ENCODE measurements around the gene TMEM9.

DNA sequence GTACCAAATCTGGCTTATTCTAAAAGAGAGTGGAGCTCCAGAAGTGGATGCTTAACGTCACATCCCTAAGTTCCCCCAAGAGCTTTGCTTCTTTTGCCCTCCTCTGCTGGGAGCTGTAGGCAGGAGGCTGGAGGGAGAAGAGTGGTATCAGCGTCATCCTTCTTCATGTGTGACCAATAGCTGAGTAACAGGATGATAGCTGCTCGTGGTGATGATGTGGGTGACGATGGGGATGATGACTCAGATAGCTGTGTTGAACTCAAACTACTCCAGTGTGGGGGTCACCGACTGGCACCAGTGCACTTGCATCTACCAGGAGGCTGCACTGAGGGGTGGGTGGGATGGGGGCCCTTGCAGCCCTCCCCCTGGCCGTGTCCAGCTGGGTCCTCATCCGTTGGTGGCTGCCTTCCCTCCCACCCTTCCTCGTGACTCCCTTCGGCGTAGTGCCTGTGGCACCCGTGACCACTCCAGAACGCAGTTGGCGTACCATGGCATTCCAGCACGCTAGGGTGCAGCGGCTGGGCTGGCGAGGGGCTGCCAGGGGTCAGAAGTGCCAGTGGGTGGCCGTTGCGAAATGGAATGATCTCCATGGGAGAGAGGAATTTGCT is 37.5 kb upstream of the TMEM9 start:
- TF ChIP-seq, protein P1, sequence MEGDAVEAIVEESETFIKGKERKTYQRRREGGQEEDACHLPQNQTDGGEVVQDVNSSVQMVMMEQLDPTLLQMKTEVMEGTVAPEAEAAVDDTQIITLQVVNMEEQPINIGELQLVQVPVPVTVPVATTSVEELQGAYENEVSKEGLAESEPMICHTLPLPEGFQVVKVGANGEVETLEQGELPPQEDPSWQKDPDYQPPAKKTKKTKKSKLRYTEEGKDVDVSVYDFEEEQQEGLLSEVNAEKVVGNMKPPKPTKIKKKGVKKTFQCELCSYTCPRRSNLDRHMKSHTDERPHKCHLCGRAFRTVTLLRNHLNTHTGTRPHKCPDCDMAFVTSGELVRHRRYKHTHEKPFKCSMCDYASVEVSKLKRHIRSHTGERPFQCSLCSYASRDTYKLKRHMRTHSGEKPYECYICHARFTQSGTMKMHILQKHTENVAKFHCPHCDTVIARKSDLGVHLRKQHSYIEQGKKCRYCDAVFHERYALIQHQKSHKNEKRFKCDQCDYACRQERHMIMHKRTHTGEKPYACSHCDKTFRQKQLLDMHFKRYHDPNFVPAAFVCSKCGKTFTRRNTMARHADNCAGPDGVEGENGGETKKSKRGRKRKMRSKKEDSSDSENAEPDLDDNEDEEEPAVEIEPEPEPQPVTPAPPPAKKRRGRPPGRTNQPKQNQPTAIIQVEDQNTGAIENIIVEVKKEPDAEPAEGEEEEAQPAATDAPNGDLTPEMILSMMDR (IDR thresholded peaks at IDR 0.05) = no peak
- TF ChIP-seq POLR2A (IDR thresholded peaks at IDR 0.05) = no peak
- no peak for TF ChIP-seq POLR2AphosphoS5 (IDR thresholded peaks at IDR 0.05)
